HL-60/S4 treated with phorbol 12-myristate 13-acetate at 8.2 ng/mL for 4 days and 3 days (cell line): ENCODE results near the gene TSPAN14.

Experiments used
- in situ Hi-C: fragments of 300-500 bp; cut with MboI; formaldehyde crosslinking; loops from 2 replicates; pipeline ENCODE4 v1.15.0; 2022; ENCODE audit warnings: low sequenced_read_pairs

Gene TSPAN14

DNA sequence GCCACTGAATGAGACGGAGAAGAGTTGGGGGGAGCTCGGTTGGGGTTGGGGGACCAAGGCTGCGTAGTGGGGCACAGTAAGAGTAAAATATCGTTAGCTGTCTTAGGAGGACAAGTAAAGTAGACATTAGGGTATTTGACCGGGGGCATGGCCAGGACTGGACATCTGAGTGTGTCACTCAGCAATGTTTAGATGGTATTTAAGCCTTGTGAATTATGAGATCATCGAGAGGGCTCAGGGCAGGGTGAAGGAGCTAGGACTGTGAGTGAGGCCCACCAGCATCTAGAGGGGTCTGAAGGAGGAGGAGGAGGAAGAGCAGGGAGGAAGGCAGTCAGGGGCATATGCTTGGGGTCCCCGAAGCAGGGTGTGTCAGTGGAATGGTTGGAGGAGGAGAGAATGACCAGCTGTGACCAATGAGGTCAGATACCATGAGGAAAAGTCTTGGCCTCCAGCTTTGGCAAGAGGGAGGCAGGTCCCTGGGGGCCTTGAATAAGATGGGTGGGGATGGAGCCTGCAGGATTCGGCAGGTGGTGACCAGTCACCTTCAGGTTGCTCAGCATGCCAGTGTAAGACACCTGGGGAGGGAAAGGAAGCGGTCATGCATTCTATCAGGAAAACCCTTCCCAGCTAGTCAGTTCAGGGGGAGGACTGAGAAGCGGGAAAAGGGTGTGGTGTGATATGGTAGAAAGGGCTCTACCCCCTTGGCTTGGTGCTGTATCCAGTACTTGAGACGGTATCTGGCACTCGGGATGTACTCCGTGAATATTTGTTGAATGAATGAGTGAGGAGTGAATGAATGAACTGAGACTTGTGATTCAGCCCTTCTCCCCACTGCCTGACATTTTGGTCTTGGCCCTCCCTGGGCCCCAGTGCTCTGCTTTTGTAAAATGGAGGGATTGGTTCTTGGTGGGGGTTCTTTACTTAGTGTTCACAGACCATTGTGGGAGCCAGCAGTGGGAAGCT, 48.8 kb downstream of the TSPAN14 start:
- in situ Hi-C loops: loop anchor here (5.0 kb wide), 1 partner anchor 51 kb away; the partner anchor contains the start of gene TSPAN14

DNA sequence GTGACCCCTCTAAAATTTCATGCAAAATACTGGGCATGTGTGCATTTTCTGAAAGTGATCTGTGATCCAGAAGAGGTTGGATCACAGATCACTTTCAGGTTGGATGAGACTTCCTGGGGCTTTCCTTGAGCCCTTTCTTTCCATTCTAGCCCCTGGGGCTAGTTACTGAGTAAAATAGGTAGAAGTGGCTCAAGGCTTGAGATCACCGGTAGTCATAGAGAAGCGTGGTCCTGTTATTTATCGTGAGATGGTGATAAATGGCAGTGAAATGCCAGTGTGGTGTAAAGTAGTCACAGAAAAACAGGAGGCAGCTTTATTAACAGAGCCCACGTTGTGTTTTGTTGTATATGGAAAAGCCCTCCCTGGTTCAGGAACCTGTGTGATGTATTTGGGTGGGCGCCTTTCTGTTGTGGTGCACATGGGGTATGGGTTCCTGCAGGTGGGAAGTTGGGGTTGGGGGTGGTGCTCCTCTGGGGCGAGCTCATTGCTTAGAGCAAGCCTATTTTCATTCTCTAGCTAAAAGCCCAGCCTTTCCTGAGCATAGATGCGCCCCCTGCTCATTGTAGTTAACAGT, 49.6 kb downstream of the TSPAN14 start:
- in situ Hi-C loops: loop anchor here (5.0 kb wide), 1 partner anchor 51 kb away; the partner anchor contains the start of gene TSPAN14

DNA sequence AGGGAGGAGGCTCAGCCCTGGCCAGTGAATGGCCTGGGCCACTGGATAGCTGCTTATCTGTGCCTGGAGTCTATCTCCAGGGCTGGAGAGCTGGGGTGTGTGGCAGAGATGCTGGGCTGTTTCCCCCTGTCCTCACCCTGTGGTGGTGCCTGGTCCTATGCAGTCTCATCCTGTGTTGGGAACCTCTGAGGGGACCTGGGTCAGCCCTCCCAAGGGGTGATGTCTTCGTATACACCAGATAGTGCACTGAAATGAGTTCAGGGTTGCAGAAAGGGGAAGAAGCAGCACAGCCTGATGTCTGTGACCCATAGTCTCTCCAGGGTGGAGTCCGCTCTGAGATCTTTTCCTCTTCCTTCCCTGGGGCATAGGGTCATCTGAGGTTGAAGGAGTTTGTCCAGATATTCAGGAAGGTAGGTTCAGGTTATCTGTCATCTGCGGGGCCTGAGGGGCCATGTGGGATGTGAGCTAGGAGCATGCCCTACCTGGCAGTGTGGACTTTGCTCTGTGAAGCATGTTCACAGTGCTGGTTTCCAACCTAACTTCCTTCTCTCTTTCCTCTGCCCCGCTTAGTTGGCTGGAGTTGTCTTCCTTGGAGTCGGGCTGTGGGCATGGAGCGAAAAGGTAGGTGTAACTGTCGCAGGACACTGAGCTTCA, 50.2 kb downstream of the TSPAN14 start:
- in situ Hi-C loops: loop anchor here (5.0 kb wide), 1 partner anchor 52 kb away; the partner anchor contains the start of gene TSPAN14

DNA sequence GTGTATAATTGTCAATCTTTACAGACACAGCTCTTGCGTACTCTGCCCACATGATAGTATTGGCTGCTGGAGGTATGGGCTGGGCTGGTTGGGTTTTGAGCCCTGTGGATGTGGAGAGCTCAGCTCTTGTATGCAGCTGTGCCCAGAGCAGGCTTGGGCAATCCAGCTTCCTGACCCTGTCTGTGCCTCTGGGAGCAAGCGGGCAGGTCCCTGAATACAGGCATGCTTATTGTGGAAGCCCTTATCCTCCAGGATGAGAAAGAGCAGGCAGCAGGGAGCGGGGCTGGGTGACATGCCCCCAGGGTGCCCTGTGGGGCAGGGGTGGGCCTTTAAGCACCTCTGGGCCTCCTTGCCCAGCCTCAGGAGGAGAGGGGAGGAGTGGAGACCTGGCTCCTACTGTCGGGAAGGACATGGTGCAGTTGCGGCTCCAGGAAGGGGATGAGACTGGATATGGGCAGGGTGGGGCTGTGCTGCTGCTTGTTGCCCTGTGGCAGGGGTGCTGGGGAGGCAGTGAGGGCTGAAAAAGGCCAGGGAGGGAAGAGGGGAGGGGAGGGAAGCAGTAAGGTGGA, 50.9 kb downstream of the TSPAN14 start:
- in situ Hi-C loops: loop anchor here (5.0 kb wide), 1 partner anchor 53 kb away; the partner anchor contains the start of gene TSPAN14

DNA sequence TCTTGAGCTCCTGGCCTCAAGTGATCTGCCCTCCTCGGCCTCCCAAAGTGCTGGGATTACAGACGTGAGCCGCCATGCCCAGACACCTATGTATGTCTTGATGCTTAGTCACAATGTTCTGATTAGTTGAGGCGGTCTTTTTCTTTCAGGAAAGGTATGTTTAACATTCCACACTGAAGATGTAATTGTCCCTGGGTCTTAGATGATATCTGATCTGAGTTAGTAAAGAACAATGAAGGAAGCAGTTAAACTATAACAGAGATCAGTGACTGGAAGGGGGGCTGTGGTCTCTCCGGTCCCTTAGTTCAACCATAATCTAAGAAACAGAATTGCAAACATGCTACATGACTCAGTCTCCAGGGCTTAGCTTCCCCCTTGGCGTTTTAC, 52.1 kb downstream of the TSPAN14 start:
- in situ Hi-C loops: no loop called here

DNA sequence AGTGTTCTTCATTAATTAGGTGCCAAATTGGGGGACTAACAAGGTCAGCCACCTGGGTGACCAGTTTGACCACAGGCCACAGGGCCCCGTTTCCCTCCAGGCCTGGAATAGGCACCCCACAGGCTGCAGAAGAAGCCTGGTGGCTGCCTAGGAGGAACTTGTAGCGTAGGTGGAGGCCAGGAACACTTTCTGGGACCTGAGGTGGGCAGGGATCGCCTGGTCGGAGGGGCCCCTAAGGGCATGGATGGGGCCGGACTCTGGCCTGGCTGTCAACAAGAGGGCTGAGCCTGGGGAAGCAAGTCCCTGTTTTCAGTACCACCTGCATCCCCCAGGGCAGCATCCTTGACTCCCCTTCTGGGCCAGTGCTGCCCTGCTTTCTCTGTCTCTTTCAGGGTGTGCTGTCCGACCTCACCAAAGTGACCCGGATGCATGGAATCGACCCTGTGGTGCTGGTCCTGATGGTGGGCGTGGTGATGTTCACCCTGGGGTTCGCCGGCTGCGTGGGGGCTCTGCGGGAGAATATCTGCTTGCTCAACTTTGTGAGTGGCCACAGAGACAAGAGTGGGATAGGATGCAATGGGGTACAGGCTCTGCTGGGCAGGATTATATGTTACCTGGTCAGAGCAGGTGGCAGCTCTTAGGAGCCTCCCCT, 52.9 kb downstream of the TSPAN14 start:
- in situ Hi-C loops: no loop called here

DNA sequence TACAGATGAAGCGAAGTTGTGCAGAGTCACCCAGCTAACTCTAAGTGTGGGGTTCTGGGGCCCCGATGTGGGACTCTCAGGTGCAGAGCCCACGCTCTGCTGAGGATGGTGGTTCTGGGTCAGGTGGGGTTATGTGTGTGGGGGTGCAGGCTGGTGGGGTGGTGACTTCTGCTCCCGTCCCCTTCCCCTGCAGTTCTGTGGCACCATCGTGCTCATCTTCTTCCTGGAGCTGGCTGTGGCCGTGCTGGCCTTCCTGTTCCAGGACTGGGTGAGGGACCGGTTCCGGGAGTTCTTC, 54.9 kb downstream of the TSPAN14 start:
- in situ Hi-C loops: no loop called here

DNA sequence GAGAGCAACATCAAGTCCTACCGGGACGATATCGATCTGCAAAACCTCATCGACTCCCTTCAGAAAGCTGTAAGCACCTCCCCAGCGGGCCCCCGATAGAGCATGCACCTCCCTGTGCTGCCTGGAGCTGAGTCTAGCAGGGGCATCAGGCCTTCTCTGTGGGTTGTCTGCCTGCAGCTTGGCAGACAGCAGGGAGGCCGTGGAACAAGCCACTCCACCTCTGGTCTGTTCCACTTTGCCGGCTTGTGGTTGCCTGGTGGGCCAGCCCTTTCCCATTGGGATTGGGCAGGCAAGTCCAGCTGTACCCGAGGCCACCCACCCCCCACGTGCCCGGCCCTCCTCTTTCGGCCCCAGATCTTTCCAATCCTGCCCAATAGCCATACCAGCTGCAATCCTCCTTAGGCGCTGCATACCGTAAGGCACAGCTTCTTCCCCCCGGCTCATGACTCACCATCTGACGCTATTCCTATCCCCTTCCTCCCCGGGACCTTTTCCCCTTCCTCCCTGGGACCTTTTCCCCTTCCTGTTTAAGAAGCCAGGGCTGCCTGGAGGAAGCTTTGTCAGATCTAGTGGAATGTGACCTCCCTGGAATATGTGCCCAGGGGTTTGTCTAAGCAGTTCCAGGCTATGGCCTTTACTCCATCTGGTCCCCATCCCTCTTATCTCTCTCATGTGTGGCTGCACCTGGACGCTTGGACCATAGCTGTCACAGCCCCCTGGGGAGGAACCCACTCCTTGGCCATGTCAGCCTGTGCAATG, 55.5 kb downstream of the TSPAN14 start:
- in situ Hi-C loops: no loop called here

DNA sequence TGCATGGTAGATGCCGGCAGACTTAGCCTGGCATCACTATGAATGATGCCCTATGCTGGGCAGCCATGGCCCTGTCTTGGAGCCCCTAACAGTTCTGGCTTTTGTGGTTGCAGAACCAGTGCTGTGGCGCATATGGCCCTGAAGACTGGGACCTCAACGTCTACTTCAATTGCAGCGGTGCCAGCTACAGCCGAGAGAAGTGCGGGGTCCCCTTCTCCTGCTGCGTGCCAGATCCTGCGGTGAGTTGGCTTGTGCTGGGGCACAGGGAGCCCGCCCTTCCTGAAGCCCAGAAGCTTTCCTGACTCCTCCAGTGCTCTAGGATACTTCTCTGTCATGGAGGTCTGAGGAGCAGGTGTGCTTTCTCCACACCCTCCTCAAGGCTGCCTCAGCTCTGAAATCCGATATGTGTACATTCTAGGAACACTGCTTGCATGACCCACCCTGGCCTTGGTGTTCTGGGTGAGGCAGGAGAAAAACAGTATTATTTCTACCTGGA, 58.0 kb downstream of the TSPAN14 start:
- in situ Hi-C loops: no loop called here

DNA sequence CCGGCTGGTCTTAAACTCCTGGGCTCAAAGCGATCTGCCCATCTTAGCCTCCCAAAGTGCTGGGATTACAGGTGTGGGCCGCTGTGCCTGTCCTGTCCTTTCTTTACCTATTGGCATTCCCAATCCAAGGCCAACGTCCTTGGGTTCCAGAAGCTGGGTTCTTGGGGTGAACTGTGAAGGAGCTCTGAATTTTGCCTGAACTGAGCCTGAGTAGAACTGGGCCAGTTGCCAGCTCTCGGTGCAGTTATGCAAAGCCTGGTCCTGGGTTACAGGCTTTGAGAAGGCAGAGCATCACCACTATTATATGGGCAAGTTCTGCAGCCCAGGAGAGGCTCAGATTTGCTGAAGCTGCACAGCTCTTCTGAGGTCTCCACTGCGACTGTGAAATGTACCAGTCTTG, 59.0 kb downstream of the TSPAN14 start:
- in situ Hi-C loops: no loop called here

DNA sequence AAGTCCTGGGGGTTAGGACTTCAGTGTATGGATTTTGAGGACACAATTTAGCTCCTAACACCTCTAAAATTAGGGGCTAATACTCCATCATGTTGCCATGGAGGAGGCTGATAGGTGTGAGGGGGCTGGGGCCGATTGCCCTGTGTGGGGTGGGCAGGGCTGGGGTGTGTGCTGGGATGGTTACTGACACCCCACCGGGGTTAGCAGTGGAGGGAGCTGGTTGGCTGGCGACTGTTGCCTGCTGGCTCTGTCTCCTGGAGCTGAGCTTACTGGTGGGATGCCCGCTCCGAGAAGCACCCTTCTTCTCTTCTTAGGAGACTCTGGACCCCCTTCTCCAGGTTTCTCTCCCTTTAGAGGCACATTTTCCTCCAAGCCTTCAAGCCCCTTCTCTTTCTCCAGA, 61.4 kb downstream of the TSPAN14 start:
- in situ Hi-C loops: no loop called here

DNA sequence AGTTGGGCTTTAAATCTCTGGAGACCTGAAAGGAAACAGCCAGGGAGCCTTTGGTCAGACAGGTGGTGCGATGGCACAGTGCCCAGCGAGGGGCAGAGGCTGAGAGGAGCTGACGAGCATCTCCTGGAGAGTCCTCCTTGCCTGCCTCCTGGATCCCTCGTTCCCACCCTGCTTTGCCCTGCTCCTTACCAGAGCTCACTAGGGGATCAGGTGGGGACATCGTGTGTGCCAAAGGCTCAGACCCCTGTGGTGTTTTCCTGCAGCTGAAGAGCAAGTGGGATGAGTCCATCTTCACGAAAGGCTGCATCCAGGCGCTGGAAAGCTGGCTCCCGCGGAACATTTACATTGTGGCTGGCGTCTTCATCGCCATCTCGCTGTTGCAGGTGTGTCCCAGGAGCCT, 61.8 kb downstream of the TSPAN14 start:
- in situ Hi-C loops: no loop called here

DNA sequence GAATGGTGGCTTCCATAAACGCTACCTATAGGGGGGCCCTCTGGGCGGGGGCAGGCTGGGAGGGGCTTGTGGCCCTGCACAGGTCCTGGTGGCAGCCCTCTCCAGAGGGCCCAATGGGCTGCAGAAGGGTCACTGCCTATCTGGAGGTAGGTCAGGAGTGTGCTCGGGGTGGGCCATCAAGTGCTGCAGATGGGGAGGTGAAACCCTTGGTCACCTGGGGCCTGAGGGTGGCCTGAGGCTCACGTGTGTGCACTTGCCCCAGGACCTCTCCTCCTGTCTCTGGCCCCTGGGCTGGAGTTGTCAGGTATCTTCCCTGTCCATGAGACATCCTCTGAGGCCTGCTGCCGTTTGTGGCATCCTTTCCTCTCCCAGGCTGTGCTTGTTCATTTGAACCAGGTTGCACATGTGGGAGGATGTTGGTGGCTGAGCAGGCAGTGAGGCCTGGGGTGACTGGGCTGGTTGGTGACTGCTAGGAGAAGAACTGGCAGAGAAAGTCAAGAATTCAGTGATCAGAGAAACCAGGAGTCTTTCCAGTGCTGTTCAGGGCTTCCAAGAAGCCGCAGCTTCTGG, 62.5 kb downstream of the TSPAN14 start:
- in situ Hi-C loops: no loop called here

DNA sequence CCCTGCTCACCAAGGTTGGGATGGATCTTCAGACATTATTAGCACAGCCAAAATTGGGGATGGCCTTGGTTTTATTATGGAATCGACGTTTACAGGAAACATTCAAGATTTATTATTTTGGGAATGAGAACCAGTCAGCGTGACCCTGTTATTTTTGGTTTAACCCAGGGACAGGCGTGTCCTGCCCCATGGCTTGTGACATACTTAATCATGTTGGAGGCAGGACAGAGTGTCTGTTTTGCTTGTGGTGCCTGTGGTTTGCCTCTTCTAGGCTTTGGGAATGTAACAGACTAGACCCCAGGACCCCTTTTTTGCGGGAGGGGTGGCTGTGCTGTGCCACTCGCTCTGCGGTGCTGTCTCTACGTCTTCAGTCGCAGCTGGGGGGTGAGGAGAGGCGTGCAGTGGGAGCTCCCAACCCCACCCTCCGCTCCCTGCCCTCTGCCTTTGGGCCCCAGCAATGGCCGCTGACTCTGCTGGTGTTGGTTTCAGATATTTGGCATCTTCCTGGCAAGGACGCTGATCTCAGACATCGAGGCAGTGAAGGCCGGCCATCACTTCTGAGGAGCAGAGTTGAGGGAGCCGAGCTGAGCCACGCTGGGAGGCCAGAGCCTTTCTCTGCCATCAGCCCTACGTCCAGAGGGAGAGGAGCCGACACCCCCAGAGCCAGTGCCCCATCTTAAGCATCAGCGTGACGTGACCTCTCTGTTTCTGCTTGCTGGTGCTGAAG, 63.5 kb downstream of the TSPAN14 start:
- in situ Hi-C loops: no loop called here

DNA sequence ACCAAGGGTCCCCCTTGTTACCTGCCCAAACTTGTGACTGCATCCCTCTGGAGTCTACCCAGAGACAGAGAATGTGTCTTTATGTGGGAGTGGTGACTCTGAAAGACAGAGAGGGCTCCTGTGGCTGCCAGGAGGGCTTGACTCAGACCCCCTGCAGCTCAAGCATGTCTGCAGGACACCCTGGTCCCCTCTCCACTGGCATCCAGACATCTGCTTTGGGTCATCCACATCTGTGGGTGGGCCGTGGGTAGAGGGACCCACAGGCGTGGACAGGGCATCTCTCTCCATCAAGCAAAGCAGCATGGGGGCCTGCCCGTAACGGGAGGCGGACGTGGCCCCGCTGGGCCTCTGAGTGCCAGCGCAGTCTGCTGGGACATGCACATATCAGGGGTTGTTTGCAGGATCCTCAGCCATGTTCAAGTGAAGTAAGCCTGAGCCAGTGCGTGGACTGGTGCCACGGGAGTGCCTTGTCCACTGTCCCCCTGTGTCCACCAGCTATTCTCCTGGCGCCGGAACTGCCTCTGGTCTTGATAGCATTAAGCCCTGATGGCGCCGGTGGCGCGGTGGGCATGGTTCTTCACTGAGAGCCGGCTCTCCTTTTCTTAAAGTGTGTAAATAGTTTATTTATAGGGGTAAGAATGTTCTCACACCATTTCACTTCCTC, 64.2 kb downstream of the TSPAN14 start:
- in situ Hi-C loops: no loop called here

DNA sequence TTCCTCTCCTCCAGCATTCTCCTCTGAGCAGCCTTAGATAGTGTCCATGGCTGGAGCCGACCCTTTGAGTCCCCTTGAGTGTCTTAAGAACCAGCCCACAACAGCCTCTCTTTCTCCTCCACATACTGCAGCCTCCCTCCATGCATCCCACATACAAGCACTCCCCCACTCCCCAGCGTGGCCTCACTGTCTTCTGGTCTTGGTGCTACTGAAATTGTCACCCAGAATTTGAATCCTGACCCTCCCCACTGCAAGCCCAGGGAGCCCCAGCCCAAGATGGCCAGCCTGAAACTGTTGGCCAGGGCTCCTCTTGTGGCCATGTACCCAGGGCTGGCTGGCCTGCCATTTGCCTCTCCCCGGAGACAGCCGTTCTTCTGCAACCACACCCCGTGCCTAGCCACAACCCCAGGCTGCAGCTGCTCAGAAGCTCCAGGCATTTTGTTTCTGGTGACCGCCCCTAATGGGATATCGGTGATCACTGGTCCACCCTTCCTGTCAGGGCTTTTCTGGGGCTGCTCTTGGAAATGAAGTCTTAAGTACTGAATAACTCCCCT, 64.8 kb downstream of the TSPAN14 start:
- in situ Hi-C loops: no loop called here

DNA sequence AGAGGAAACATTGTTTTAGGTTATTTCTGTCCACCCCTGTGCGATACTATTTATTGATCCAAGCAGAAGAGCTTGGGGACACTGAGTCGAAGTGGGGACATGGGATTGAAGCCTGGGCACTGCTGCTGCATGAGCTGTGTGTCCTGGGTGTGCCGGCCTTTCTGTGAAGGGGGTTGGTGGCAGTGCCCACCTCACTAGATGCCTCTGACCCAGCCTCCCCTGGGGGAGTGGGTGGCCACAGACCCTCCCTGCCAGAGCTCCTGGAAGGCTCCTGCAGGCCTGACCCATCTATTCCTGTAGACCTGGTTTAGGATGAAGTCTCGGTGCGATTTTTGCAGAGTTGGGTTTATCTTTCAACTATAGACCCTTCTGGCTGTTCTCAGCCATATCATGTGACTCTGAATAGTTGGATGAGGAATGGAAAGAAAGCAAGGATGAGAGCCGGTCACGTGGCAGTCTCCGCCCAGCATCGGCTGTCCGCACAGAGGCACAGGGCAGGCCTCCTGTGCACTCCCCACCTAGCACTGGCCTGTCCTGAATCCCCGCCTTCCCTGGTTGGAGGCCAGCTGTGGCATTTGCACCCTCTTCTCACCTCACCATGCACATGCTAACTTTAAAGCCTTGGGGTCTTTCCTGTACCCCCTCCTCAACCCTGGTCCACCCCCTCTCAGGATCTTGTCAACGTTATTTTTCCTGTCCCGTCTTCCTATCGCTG, 66.0 kb downstream of the TSPAN14 start:
- in situ Hi-C loops: no loop called here
